ENCODE data around the gene ACTG1. TPM values are rescaled to one million over a fixed set of nuclear protein-coding genes. Genes with fewer than 3 reads are reported as not detected.
A peak's percentile ranks its signal among the peaks of the same experiment; 100 is the strongest.

ACTG1 gene
- total and polyA plus RNA-seq, 2 of the 13 experiments (the other 11 are each of a cell fraction or from before 2014, with no cell fraction given), result 973 to 1,138 TPM

DNA sequence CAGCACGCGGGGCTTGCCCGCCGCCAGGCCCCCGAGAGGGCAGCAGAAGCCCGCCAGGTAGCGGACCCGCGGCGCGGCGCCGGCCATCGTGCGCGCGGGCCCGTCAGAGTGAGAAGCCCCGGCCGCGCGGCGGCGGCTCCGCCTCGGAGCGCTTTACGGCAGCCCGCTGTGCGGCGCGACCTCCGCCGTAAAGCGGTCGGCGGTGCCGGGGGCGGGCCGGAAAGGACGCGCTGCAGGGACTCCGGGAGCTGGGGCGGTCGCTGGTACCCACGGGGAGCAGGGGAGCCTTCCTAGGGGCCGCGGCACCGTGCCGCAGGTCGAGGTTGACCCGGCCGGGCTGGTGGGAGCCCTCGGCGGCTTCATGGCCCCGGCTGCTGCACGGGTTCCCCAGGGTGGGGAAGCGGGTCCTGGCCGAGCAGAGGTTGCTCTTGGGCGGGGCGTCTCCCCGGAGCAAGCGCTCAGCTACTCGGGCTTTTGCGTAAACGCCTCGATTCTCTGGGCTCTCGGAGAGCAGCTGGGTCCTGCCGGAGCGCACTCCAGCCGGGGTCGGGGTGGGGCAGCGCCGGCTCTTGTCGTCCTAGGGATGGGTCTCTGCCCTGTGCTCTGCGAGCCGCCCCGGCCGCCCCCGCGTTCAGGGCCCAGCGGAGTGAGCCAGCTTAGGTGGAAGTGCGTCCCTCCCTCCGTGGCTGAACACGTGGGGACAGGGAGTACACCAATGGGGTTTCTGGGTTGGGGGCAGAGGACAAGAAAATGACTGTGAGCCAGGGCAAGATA, 39.8 kb upstream of the ACTG1 start, which contains the start of gene FAAP100 (continued):
- peak; percentile 35; the same call in 1 of the 2 replicates for TF ChIP-seq RXRB (CRISPR knock-in tag; IDR thresholded peaks at IDR 0.05; ENCODE audit: borderline replicate concordance)
- peak; percentile 70 for TF ChIP-seq TAF1 (CRISPR knock-in tag; IDR thresholded peaks at IDR 0.05)
- TF ChIP-seq, protein P1, sequence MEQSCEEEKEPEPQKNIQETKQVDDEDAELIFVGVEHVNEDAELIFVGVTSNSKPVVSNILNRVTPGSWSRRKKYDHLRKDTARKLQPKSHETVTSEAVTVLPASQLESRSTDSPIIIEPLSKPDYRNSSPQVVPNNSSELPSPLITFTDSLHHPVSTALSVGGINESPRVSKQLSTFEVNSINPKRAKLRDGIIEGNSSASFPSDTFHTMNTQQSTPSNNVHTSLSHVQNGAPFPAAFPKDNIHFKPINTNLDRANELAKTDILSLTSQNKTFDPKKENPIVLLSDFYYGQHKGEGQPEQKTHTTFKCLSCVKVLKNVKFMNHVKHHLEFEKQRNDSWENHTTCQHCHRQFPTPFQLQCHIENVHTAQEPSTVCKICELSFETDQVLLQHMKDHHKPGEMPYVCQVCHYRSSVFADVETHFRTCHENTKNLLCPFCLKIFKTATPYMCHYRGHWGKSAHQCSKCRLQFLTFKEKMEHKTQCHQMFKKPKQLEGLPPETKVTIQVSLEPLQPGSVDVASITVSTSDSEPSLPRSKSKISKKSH (CRISPR knock-in tag; IDR thresholded peaks at IDR 0.05; ENCODE audit: borderline replicate concordance), result peak; percentile 34; the same call in 1 of the 2 replicates
- TF ChIP-seq, protein P2, sequence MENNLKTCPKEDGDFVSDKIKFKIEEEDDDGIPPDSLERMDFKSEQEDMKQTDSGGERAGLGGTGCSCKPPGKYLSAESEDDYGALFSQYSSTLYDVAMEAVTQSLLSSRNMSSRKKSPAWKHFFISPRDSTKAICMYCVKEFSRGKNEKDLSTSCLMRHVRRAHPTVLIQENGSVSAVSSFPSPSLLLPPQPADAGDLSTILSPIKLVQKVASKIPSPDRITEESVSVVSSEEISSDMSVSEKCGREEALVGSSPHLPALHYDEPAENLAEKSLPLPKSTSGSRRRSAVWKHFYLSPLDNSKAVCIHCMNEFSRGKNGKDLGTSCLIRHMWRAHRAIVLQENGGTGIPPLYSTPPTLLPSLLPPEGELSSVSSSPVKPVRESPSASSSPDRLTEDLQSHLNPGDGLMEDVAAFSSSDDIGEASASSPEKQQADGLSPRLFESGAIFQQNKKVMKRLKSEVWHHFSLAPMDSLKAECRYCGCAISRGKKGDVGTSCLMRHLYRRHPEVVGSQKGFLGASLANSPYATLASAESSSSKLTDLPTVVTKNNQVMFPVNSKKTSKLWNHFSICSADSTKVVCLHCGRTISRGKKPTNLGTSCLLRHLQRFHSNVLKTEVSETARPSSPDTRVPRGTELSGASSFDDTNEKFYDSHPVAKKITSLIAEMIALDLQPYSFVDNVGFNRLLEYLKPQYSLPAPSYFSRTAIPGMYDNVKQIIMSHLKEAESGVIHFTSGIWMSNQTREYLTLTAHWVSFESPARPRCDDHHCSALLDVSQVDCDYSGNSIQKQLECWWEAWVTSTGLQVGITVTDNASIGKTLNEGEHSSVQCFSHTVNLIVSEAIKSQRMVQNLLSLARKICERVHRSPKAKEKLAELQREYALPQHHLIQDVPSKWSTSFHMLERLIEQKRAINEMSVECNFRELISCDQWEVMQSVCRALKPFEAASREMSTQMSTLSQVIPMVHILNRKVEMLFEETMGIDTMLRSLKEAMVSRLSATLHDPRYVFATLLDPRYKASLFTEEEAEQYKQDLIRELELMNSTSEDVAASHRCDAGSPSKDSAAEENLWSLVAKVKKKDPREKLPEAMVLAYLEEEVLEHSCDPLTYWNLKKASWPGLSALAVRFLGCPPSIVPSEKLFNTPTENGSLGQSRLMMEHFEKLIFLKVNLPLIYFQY (CRISPR knock-in tag; IDR thresholded peaks at IDR 0.05; ENCODE audit: borderline replicate concordance), result peak; percentile 68; the same call in 1 of the 2 replicates
- no peak; the same call in 1 of the 2 replicates for TF ChIP-seq ZNF331 (CRISPR knock-in tag; IDR thresholded peaks at IDR 0.05)
- no peak for TF ChIP-seq PCBP2 (optimal IDR thresholded peaks at IDR 0.05; ENCODE audit: low read depth, low read length, poor library complexity, severe bottlenecking)
- peak; percentile 5; the same call in 1 of the 2 replicates for TF ChIP-seq MAF1 (CRISPR knock-in tag; IDR thresholded peaks at IDR 0.05; ENCODE audit: borderline replicate concordance)
- no peak for TF ChIP-seq ZNF264 (CRISPR knock-in tag; IDR thresholded peaks at IDR 0.05)
- 0 out of 2 replicates have a peak, but pooled peaks have one; percentile 25 for TF ChIP-seq USF2 (IDR thresholded peaks at IDR 0.05; ENCODE audit: low read depth, low read length)
- TF ChIP-seq USF2 (CRISPR knock-in tag; IDR thresholded peaks at IDR 0.05; ENCODE audit: borderline replicate concordance), result peak; percentile 75
- no peak for TF ChIP-seq ZNF362 (CRISPR knock-in tag; IDR thresholded peaks at IDR 0.05; ENCODE audit: borderline replicate concordance)
- TF ChIP-seq MBD4 (IDR thresholded peaks at IDR 0.05; ENCODE audit: borderline replicate concordance, low read length), result no peak
- 0 out of 2 replicates have a peak, but pooled peaks have one; percentile 43 for TF ChIP-seq ZFP37 (CRISPR knock-in tag; IDR thresholded peaks at IDR 0.05; ENCODE audit: borderline replicate concordance)
